ENCODE measurements around the gene TSC22D2.
"Not testable (repeated sequence)": the region's sequence is repeated elsewhere in the genome, so short reads cannot be mapped to it uniquely, and the experiment has no call there.

The TSC22D2 gene

DNA sequence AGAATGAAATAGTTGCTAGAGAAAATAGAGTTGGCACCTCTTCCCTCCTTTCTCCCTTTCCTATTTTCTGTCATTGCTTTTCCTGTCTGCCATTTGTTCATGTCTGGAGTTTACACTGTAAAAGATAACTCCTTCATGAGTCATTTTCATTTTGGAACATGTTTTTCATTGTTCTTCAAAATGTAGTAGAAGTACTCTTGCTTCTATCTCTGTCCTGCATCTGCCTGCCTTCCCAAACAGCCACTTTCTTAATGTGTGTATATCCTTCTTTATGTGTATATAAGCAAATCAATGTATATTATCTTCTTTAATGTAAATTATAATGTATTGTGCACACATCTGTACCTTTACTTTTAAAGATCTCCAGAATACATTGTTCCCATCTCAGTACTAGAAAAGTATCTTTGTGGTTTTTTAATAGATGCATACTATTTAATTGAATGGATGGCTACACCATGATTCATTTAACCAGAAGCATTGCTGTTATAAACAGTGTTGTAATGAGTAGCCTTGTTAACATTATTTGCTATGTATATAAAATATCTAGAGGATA is 41.1 kb downstream of the TSC22D2 start:
- peak; percentile 63 for DNase-seq (ENCODE audit: low spot score)

DNA sequence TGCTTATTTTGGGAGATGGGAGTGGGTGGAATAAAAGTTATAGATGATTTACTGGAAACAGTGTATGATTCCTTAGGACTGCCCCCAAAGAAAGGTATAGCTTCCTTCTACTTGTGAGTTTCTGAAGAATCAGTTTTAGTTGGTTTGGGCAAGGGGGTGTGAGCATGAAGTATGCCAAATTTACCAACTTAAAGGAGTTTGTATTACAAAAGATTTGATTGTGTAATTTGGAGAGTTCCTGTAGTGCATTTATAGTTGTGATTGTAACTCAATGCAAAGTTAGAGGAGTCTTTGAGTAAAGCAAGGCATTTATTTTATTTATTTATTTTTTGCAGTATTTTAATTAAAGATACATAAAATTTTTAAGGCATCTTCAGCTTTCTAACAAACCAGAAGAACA is 42.8 kb downstream of the TSC22D2 start:
- no peak for DNase-seq (ENCODE audit: low spot score)

DNA sequence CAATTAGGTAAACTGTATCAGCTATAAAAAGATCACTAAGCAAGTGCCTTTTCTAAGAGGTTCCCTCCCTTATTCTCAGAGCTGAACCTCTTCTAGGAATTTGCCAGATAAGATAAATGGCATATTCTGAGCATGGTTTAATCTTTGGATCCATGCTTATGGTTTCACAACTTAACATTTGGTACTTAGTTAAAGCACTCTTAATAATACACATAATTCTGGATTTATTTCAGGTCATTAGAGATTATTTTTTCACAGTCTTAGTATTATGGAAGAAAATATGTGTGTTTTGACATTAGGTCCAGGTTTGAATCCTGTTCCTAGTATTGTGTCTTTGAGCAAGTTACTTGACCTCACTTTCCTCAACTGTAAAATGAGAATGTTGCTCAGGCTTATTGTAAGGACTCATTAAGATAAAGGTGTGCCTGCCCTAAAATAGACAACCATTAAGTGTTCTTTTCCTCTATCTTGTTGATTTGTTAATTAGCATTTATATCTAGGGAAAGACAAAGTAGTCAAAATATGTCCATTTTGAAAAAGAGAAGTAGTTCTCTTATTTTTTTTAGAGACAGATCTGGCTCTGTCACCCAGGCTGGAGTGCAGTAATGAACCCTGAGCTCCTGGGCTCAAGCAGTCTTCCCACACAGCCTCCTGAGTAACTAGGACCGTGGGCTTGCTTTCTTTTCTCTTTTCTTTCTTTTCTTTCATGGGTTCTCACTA is 43.4 kb downstream of the TSC22D2 start:
- no peak for DNase-seq (ENCODE audit: low spot score)

DNA sequence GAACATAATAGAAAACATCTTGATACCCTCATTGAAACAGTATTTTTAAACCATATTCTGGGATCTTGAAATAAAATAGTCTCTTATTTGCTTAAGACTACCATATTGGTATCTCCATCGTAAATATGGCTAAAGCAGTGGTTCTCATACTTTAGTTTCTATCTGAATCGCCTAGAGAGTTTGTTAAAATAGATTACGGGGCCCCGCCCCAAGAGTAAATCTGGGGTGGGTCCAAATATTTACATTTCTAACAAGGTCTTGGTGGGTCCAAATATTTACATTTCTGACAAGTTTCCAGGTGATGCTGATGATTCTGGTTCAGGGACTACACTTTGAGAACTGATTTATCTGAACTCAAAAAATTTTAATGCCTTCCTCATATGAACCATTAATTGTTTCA is 45.3 kb downstream of the TSC22D2 start:
- no peak for DNase-seq (ENCODE audit: low spot score)

DNA sequence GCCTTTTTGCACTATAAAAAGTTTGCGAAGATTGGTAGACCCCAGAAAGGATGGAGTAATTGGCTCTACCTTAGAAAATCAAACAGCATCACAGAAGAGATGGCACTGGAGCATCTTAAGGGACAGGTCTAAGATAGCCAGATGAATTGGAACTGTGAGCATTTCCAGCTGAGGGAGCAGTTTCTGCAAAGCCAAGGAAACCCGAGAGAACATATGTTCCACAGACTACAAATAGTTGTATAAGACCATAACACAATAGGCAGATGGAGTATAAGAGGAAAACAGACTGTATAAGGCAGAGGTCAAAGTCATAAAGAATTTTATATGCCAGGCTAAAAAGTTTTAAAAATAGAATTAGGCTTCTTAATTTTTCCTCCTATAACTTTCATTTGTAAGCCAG is 46.0 kb downstream of the TSC22D2 start:
- no peak for DNase-seq (ENCODE audit: low spot score)

DNA sequence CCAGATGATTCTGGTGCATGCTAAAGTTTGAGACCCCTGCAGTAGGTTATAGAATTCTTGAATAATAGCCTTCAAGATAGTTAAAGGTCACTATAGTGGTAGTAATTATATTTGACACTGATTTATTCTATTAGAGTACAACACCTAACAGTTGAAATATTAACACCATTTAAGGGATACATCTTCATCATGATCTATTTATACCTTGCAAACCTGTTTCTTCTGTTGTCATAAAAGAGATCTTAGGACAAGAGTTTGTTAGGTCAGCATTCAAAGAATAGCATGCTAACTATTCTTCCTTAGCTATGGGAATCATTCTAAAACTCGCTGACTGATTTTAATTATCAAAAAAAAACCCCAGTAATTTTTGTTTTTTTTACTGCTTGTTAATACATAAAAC is 46.5 kb downstream of the TSC22D2 start:
- no peak for DNase-seq (ENCODE audit: low spot score)

DNA sequence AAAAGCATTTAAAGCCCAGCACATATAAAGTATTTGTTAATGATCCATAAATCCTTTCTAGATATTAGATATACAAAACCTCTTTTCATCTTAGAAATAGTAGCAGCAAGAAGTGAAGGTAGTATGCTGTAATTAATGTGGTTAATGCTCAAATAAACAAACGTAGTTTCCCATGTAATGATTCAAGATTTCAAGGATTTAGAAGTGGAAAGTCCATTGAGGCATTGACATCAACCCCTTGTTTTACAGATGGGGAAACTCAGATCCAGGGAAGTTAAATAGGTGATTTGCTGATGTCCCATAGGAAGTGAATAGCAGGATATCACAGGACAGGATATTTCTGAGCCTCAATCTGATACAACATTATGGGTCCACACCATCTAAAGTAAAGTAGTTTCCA is 47.2 kb downstream of the TSC22D2 start:
- no peak for DNase-seq (ENCODE audit: low spot score)

DNA sequence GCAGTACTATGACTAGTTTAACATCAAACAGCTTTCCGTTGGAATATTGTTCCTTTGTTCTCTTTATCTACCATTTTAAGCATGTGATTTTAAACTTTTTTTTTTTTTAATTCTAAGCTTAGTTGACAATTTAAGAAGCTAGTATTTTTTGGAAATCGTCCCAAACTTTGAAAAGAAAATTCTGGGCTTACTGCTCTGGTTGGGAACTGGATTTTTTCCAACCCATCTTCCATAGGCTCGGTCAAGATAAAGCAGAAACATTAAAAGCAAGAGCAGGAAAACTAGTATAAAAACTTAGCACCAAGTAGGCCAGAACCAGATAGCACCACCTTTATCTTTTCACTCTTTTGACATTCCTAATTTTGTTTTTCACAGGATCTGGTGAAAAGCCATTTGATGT is 49.9 kb downstream of the TSC22D2 start:
- DNase-seq (ENCODE audit: low spot score) = no peak

DNA sequence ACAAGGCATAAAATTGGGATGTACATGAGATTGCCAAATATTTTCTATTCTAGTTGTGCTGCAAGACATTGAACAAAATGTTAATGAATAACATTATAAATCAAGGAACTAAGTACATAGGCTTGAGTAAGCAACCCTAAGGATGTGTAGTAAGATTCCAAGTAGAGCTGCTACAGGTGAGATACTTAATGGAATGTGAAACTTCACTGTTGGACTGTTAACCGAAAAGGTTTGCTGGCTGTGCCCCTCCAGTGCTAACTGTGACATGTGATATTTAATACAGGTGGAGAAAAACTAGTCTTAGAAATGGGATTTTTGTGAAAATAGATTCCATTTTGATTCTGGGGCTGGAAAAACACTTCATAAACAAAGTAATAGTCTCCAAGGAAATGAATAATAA is 52.4 kb downstream of the TSC22D2 start:
- peak; percentile 50 for DNase-seq (ENCODE audit: low spot score)

DNA sequence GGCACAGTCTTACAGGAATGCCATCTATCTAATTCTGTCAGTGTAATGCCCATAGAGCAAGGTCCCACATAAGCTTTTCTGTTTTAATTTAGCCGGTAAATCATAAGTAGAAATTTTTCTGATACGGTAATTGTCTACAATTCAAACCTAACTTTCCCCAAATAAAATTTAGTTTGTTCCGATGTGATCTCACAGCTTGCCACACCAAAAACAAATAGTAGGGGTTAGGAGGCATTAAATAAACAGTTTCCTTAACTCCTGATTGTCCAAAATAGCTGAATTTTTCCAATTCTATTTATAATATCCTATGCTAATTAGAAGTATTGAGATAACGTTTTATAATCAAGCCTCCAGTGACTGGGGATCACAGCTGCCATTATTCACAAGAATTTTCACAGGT is 53.3 kb downstream of the TSC22D2 start:
- no peak for DNase-seq (ENCODE audit: low spot score)

DNA sequence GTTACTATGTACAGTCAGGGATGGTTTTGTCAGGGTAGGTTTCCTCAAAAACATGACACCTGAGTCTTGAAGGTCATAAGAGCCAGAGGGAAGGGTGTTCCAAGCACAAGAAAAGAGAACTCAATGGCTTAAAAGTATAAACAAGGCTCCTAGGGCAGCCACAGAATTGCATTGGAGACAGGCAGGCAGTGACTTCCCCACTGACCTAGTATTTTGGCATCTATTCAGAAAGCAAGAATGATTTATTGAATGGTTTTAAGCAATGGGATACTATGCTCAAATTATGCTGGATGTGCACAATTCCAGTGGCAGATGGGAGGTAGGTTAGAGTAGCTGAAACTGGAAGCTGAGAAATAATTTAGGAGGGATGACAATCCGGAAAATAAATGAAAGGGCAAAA is 54.0 kb downstream of the TSC22D2 start:
- no peak for DNase-seq (ENCODE audit: low spot score)

DNA sequence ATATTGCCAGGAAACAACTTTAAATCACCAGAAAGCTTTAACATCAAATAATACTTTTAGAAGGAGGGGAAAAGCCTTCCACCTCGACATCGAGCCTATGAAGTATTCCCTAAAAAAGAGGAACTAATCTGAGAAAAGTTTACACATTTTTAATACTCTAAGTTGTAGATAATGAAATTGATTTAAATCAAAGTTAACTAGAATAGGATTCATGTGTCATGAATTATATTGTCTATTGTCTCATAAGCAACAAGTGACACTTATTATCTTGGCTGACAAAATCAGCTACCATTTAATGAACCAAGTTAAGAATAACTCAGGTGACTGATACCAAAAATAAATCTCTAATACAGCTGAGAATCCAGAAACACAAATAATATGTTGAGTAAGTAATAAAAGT is 56.6 kb downstream of the TSC22D2 start:
- no peak for DNase-seq (ENCODE audit: low spot score)

DNA sequence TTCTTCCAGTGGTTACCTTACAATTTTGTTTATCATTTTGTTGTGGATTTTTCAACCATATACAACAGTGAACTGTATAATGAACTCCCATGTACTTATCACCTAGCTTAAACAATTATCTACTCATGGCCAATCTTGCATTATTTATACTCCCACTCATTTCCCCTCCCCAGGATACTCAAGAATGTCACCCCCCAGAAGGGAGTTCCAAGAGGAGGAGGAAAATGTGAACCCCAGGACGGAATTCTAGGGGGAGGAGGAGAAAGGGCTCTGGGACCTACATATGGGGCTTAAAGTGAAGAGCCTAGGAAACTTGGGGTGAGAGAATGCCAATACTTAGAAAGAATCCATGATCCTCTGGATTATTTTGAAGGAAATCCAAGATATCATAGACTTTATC is 59.3 kb downstream of the TSC22D2 start:
- DNase-seq (ENCODE audit: low spot score) = no peak

DNA sequence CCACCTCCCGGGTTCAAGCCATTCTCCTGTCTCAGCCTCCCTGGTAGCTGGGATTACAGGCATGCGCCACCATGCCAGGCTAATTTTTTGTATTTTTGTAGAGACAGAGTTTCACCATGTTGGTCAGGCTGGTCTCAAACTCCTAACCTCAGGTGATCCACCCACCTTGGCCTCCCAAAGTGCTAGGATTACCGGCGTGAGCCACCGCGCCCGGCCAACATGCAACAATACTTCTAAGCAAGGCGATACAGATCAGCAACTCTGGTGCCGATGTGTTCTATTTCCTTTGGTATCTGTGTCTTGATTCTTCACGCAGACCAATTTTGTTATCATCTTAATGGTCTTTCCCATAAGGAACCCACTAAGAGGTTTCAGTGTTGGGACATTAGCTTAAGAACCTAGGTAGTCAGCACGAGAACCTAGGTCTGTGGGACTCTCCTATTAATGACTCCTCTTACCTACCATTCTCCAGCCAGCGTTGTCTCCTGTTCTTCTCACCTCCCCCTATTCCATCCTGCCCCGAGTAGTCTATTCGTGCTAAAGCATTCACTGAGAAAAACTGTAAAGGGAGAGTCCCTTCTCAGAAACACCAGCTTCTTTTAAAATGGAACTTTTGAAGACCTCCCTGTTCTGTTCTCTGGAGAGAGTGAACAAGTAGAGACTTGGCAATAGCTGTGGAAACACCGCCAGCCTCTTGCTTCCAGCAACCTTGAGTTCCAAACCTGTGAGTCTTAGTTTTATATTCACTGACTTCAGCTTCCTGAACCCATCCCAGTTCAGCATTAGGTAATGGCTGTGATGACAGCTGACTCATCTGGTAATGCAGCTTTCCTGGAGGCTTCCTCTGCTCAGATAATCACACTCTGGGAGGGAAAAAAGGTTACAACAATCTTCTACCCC is 61.2 kb downstream of the TSC22D2 start:
- peak; percentile 98 for DNase-seq (ENCODE audit: low spot score)

DNA sequence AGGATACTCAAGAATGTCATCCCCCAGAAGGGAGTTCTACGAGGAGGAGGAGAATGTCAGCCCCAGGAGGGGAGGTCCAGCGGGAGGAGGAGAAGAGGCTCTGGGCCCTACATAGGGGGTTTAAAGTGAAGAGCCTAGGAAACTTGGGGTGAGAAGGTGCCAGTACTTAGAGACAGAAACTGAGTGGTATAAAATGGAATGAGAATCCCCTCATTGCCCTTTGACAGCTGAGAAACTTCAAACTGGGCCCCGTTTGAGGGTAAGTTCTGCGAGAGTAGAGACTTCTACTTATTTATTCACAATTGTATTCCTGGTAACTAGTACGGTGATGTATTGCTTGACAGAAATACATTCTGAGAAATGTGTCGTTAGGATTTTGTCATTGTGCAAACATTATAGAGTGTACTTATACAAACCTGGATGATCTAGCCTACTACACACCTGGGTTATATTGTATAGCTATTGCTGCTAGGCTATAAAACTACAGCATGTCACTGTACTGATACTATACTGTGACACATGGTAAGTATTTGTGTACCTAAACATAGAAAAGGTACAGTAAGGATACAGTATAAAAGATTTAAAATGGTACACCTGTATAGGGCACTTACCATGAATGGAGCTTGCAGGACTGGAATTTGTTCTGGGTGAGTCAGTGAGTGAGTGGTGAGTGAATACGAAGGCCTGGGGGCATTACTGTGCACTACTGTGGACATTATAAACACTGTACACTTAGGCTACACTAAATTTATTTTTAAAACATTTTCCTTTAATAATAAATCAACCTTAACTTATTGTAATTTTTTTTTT is 62.0 kb downstream of the TSC22D2 start:
- peak; percentile 88 for DNase-seq (ENCODE audit: low spot score)

DNA sequence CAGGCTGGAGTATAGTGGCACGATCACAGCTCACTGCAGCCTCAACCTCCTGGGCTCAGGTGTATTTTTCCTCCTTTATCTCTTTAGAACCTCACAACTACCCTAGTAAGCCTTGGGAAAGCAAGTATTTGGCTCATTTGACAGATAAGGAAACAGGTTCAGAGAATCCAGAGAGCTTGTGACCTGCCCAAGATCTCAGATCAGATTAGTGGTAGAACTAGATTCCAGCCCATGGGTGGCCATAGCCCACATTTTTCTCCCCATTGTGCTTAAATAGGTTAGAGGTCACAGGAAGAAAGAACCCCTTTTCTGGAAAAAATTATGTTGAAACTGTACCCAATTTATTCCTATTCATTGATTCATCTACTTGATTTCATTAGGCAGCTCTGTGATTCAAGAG is 64.3 kb downstream of the TSC22D2 start:
- no peak for DNase-seq (ENCODE audit: low spot score)

DNA sequence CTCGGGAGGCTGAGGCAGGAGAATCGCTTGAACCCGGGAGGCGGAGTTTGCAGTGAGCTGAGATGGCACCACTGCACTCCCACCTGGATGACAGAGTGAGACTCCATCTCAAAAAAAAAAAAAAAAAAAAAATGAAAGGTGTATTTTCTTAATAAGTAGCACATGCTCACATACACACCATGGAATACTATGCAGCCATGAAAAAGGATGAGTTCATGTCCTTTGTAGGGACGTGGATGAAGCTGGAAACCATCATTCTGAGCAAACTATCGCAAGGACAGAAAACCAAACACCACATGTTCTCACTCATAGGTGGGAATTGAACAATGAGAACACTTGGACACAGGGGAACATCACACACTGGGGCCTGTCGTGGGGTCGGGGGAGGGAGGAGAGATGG is 65.1 kb downstream of the TSC22D2 start:
- not testable (repeated sequence) for DNase-seq (ENCODE audit: low spot score)

DNA sequence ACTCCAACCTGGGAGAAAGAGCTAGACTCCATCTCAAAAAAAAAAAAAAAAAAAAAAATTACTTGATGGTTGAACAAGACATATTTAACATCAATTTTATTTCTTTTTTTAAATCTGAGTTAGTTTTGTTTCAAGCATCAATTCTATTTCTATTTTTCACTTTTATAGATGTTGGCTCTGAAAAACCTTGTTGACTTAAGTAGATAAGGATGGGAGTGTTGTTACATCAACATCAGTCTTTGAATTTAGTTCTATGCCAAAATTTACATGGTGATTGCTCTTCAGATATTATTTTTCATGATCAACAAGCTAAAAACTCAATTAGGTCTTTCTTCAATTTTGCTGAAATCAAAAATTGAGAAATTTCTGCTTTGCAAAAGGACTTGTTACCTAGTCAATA is 71.3 kb downstream of the TSC22D2 start:
- DNase-seq (ENCODE audit: low spot score) = no peak

DNA sequence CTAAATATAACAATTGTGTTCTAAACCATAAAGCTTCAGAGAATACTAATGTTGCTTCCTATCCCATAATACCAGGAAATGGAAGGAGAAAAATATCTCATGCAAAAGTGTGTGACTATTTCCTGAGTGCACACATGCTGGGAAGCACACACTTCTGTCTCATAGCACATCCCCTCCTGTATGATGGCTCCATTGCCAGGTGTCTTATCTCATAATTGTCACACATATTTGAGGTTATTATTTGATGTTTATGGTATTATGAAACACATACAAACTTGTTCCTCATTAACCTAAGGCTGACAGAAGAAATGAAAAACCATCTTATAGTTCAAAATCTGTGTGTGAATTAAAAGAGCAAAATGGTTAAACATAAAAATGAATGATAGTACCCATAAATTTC is 72.8 kb downstream of the TSC22D2 start:
- no peak for DNase-seq (ENCODE audit: low spot score)

DNA sequence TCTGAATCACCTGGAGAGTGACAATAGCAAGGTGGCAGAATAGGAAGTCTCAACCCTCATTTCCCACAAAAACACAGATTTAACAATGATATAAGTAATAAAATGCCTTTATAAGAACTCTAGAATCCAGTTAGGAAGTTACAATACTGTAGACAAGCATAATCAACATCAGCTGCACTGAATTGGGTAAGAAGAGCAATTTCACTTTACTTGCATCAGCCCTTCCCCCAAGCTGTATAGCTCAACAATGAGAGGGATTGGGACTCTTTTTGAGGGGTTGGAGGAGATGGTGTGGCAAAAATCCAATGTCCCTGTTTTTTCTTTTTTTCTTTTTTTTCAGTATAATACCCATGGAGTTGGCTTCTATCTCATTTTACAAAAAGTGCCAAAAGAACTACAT is 75.1 kb downstream of the TSC22D2 start:
- DNase-seq (ENCODE audit: low spot score) = no peak

DNA sequence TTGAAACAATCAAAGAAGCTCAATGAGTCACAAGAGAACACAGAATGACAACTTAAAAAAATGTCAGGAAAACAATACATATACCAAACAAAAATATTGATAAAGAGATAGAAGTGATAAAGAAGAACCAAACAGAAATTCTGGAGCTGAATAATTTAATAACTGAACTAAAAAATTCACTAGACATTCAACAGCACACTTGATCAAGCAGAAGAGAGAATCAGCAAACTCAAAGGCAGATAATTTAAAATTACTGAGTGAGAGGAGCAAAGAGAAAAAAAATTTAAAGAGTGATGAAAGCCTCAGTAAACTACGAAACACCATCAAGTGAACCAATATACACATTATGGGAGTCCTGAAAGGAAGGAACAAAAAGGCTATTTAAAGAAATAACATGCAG is 76.3 kb downstream of the TSC22D2 start:
- no peak for DNase-seq (ENCODE audit: low spot score)

DNA sequence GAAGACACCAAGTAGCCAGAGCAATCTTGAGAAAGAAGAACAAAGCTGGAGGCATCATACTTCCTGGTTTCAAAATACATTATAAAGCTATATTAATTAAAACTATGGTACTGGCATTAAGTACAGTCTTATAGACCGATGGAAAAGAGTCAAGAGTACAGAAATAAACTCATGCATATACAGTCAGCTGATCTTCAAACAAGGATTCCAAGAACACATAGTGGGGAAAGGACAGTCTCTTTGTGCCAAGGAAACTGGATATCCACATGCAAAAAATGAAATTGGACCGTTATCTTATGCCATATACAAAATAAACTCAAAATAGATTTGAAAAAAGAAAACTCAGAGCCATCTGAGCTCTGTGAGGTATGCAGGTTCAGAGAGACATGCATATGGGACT is 80.8 kb downstream of the TSC22D2 start:
- DNase-seq (ENCODE audit: low spot score) = no peak
